ENCODE results near the gene LTBP4. TPM values are rescaled to one million over a fixed set of nuclear protein-coding genes. Genes with fewer than 3 reads are reported as not detected.

Gene LTBP4
- total RNA-seq, 1 donor, result 16.6 TPM

- Histone ChIP-seq H3K9me3 (ENCODE audit: low read depth, low read length) (no peaks in the 10 kb centered on the region), H3K36me3 (ENCODE audit: insufficient read depth, low read length) (peaks cover 36% of the 10 kb centered on the region), H3K27me3 (ENCODE audit: insufficient read depth, low read length) (no peaks in the 10 kb centered on the region), H4K20me1 (ENCODE audit: insufficient read depth, low read length) (no peaks in the 10 kb centered on the region), H3K27ac (ENCODE audit: low read depth, low read length) (no peak overlapping the region), H2AFZ (ENCODE audit: low read length) (no peak overlapping the region), H3K4me2 (ENCODE audit: insufficient read depth, low read length) (no peak overlapping the region), H3K4me1 (ENCODE audit: insufficient read depth, low read length) (no peaks in the 10 kb centered on the region), H3K4me3 (ENCODE audit: insufficient read depth, low read length) (no peak overlapping the region), H3K79me2 (ENCODE audit: insufficient read depth, low read length) (no peaks in the 10 kb centered on the region)
- no peak for DNase-seq (ENCODE audit: insufficient read length, low spot score, missing footprints)
- no peak for TF ChIP-seq CTCF (IDR thresholded peaks at IDR 0.05; ENCODE audit: extremely low read depth, low read depth, low read length)
Observed at GRCh38 chr19:40617961-40618360, 16.8 kb downstream of the LTBP4 start.

DNA sequence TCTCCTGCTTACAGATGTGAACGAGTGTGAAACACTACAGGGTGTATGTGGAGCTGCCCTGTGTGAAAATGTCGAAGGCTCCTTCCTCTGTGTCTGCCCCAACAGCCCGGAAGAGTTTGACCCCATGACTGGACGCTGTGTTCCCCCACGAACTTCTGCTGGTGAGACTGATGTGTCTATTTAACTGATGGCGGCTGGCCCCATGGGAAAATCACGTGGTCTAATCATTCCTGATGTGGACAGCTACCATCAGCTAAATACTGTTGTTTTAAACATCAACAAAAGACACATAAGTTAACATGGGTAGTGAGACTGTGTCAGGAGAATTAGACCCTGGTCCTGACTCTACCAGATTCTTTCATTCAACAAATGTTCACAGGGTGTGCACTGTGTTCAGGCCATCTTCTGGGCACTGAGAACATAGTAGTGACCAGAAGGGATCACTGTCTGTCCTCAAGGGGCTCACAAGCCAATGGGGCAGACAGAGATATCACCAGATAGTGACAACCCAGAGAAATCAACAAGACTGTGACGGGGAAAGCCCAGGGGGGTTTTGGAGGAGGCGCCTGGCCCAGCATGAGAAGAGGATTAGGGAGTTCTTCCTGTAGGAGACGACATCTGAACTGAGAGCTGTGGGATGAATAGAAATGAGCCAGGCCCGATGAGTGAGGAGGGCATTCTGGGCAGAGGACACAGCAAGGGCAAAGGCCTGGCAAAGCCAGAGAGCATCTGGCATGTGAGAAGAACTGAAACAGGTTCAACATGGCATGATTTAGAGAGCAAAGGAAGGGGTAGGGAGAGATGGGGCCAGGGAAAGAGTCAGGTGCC, 18.4 kb downstream of the LTBP4 start:
- H3K79me2 ChIP-seq (ENCODE audit: insufficient read depth, low read length), result no peaks in the 10 kb centered on the region
- H3K4me1 ChIP-seq (ENCODE audit: insufficient read depth, low read length), result no peaks in the 10 kb centered on the region
- no peak for TF ChIP-seq CTCF (IDR thresholded peaks at IDR 0.05; ENCODE audit: extremely low read depth, low read depth, low read length)
- DNase-seq (ENCODE audit: insufficient read length, low spot score, missing footprints), result peak; percentile 69
- H3K9me3 ChIP-seq (ENCODE audit: low read depth, low read length), result no peaks in the 10 kb centered on the region
- H2AFZ ChIP-seq (ENCODE audit: low read length), result no peak overlapping the region
- H3K27ac ChIP-seq (ENCODE audit: low read depth, low read length), result no peak overlapping the region
- no peak overlapping the region for H3K4me3 ChIP-seq (ENCODE audit: insufficient read depth, low read length)
- peaks cover 2% of the 10 kb centered on the region for H4K20me1 ChIP-seq (ENCODE audit: insufficient read depth, low read length)
- H3K27me3 ChIP-seq (ENCODE audit: insufficient read depth, low read length), result no peaks in the 10 kb centered on the region
- H3K36me3 ChIP-seq (ENCODE audit: insufficient read depth, low read length), result peaks cover 43% of the 10 kb centered on the region
- no peak overlapping the region for H3K4me2 ChIP-seq (ENCODE audit: insufficient read depth, low read length)

DNA sequence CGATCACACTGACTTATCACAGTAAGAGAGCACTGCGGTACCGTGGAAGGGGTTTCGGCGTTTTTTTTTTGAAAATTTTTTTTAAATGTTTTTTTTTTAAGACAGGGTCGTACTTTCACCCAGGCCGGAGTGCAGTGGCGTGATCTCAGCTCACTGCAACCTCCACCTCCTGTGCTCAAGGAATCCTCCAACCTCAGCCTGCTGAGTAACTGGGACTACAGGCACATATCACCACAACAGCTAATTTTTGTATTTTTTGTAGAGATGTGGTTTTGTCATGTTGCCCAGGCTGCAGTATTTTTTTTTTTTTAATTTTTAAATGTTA, 19.0 kb downstream of the LTBP4 start:
- no peak overlapping the region for H3K4me2 ChIP-seq (ENCODE audit: insufficient read depth, low read length)
- no peak overlapping the region for H3K4me3 ChIP-seq (ENCODE audit: insufficient read depth, low read length)
- DNase-seq (ENCODE audit: insufficient read length, low spot score, missing footprints), result no peak
- no peaks in the 10 kb centered on the region for H3K27me3 ChIP-seq (ENCODE audit: insufficient read depth, low read length)
- H3K79me2 ChIP-seq (ENCODE audit: insufficient read depth, low read length), result no peaks in the 10 kb centered on the region
- H2AFZ ChIP-seq (ENCODE audit: low read length), result no peak overlapping the region
- H3K36me3 ChIP-seq (ENCODE audit: insufficient read depth, low read length), result peaks cover 43% of the 10 kb centered on the region
- H4K20me1 ChIP-seq (ENCODE audit: insufficient read depth, low read length), result peaks cover 2% of the 10 kb centered on the region
- H3K9me3 ChIP-seq (ENCODE audit: low read depth, low read length), result no peaks in the 10 kb centered on the region
- H3K4me1 ChIP-seq (ENCODE audit: insufficient read depth, low read length), result no peaks in the 10 kb centered on the region
- no peak for TF ChIP-seq CTCF (IDR thresholded peaks at IDR 0.05; ENCODE audit: extremely low read depth, low read depth, low read length)
- H3K27ac ChIP-seq (ENCODE audit: low read depth, low read length), result no peak overlapping the region

GRCh38 chr19:40621283-40621682, 20.1 kb downstream of the LTBP4 start:
- TF ChIP-seq CTCF (IDR thresholded peaks at IDR 0.05; ENCODE audit: extremely low read depth, low read depth, low read length), result no peak
- no peak overlapping the region for H3K4me3 ChIP-seq (ENCODE audit: insufficient read depth, low read length)
- DNase-seq (ENCODE audit: insufficient read length, low spot score, missing footprints), result no peak
- no peaks in the 10 kb centered on the region for H3K4me1 ChIP-seq (ENCODE audit: insufficient read depth, low read length)
- H3K27me3 ChIP-seq (ENCODE audit: insufficient read depth, low read length), result no peaks in the 10 kb centered on the region
- H3K9me3 ChIP-seq (ENCODE audit: low read depth, low read length), result no peaks in the 10 kb centered on the region
- H3K4me2 ChIP-seq (ENCODE audit: insufficient read depth, low read length), result no peak overlapping the region
- H3K27ac ChIP-seq (ENCODE audit: low read depth, low read length), result no peak overlapping the region
- no peaks in the 10 kb centered on the region for H3K79me2 ChIP-seq (ENCODE audit: insufficient read depth, low read length)
- peaks cover 46% of the 10 kb centered on the region for H3K36me3 ChIP-seq (ENCODE audit: insufficient read depth, low read length)
- no peak overlapping the region for H2AFZ ChIP-seq (ENCODE audit: low read length)
- H4K20me1 ChIP-seq (ENCODE audit: insufficient read depth, low read length), result peaks cover 2% of the 10 kb centered on the region

Data from osteoblast (primary cell).